ENCODE data around the gene CDH4.

DNA sequence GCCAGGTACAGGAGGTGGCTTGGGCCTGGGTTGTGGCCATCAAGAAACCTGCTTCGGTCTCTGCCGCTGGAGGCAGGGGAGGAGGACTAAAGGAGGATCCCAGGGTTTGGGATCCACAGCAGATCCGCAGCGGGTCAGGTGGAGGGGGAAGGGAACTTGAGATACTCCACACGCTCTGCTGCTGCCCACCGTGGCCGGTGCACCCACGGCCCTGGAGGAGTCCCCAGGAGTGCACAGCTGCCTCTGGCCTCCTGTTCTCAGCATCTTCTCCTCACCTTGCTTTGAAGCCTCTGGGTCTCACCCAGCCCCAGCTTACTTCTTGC is 286.8 kb downstream of the CDH4 start:
- no peak for TF ChIP-seq CTCF (conservative IDR thresholded peaks at IDR 0.05; ENCODE audit: low read length)
- no peak for TF ChIP-seq EZH2phosphoT487 (IDR thresholded peaks at IDR 0.05; ENCODE audit: borderline replicate concordance, low read depth, low read length)

Measured in OCI-LY7 (cell line).